GM19193 (cell line): ENCODE results near the gene CAP2.

Experiments
- POLR2A ChIP-seq: IDR thresholded peaks from 4 replicates; pipeline ENCODE4 v1.6.1; 2011; ENCODE audit not compliant: insufficient read depth, insufficient read length; ENCODE audit errors: extremely low read depth

CAP2 gene

GRCh38 chr6:17420368-17420767 is 27.0 kb downstream of the CAP2 start:
- no peak for TF ChIP-seq POLR2A

GRCh38 chr6:17421406-17421805 is 28.0 kb downstream of the CAP2 start:
- no peak for TF ChIP-seq POLR2A

DNA sequence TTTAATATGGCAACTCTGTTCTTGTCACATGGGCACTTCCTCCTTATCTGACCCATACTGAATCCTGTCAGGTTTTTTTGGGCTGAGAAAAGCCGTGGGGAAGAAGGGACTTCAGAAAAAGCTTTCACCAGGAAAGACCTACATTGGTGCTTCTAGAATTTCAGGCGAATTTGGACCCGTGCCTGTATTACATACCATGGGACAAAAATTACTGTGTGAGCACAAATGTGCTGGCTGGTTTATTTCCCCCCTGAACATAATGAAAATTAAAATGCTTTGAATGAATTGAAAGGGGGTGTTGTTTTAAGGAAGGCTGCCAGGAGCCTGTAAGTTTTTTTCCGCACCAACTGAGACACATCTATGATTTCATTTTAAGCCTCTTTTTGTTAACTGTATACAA is 29.6 kb downstream of the CAP2 start:
- no peak for TF ChIP-seq POLR2A

DNA sequence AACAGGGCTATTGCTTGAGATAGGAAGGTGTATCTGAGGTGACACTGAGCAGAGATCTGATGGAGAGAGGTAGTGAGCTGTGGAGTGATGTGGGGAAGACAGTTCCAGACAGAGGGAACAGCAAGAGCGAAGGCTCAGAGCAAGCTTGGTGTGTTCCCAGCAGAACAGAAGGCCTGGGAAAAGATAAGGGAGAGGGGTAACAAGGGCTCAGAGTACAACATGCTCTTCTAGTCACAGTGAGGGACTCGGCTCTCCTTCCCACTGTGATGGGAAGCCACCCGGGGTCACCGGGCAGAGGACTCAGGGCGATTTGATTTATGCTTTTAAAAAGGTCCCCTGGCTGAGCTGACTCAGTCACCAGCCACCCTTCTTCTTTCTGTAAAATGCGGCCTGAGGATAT is 33.7 kb downstream of the CAP2 start:
- TF ChIP-seq POLR2A: no peak

DNA sequence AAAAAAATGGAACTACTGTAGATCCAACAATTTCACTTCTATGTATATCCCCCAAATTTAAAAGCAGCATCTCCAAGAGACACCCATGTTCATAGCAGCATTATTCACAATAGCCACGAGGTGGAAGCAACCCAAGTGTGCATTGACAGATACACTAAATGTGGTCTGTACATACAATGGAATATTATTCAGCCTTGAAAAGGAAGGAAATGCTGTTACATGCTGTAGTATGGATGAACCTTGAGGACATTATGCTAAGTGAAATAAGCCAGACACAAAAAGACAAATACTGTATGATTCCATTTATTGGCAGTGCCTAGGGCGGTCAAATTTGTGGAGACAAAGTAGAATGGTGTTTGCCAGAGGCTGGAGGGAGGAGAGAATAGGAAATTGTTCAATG is 34.2 kb downstream of the CAP2 start:
- no peak for TF ChIP-seq POLR2A

DNA sequence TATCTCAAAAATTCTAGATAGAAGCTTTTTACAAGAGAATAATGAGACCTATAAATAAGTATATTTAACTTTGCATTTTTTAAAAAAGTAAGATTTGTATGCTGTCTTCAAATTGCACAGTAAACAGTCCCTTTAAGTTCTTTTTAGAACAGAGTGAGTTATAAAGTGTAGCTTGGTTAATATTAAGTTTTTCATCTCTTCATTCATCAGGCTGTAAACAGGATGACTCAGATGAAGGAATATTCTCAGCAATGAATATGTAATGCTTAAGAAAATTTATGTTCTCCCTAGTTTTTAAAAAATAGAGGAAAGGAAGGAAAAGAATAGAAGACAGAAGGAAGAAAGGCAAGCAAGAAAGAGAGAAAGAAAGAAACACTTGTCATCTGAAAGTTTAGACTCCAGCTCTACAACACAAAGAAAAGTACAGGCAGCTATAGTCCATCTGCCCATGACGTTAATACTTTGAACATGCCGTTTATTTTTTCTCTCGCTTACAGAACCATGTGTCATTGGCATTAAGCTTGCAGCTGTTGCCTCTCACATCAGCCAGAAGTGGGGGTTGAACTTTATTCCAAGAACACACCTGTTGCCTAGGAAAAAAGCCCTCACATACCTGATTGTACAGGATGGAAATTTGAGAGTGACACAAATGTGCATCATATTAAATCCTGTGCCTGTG is 36.1 kb downstream of the CAP2 start:
- TF ChIP-seq POLR2A: no peak

GRCh38 chr6:17431581-17431980 is 38.2 kb downstream of the CAP2 start:
- no peak for TF ChIP-seq POLR2A

DNA sequence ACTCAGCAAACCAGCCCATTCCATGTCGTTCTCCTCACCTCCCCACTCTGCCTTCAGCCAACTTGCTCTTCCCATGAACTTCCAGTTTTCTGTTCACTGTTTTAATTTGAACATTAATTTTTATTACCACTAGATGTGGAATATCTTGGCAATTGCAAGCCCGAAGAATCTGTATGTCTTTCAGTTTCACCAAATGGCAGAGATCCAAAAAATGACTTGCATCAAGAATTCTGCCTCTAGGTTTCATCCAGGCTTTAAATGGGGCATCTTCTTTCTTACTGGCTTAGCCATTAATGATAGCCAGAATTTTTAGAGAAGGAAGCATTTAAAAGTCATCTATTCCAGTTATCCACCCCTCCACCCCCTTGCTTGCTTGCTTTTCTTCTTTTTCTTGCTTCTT is 39.0 kb downstream of the CAP2 start:
- TF ChIP-seq POLR2A: no peak

GRCh38 chr6:17439243-17439993 is 46.0 kb downstream of the CAP2 start:
- no peak for TF ChIP-seq POLR2A

DNA sequence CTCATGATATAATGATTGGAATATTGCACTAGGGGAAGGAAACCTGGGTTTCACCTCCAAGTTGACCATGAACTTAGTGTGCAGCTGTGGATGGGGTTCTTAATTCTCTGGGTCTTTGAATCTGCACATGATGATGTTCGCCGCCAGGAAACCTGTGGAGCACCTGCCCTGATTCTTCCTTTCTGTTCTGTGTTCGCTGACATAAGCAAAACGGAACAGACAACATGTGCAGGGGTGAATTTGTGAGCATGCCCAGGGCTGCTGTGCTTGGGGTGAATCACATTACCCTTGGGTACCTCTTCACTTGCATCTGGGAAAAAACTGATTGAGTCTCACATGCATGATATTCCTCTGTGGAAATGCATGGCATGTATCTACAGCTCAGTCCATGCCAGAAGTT is 48.8 kb downstream of the CAP2 start:
- no peak for TF ChIP-seq POLR2A

GRCh38 chr6:17446713-17447112 is 53.3 kb downstream of the CAP2 start:
- TF ChIP-seq POLR2A: no peak

DNA sequence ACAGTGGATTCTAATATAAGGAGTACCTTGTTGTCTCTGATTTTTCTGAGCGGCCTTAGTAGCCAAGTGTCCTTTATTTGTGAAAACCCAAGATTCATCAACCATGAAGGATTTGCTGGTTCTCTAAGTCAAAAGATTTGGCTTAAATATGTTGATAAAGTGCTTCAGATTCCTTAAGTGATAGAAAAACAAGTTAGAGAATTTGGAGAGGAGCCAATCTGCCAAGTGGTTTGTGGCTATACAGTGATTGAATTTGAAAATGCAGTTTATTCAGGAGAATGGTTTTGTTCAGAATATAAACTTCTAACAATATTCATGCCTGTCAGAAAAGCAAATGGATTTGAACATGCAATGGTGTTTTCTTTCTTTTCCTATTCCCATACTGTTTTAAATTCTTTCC is 54.8 kb downstream of the CAP2 start:
- TF ChIP-seq POLR2A: no peak

- TF ChIP-seq POLR2A: no peak
Measured at GRCh38 chr6:17450397-17450796, 57.0 kb downstream of the CAP2 start.

- TF ChIP-seq POLR2A: no peak
Measured at GRCh38 chr6:17450832-17451231, 57.4 kb downstream of the CAP2 start.

DNA sequence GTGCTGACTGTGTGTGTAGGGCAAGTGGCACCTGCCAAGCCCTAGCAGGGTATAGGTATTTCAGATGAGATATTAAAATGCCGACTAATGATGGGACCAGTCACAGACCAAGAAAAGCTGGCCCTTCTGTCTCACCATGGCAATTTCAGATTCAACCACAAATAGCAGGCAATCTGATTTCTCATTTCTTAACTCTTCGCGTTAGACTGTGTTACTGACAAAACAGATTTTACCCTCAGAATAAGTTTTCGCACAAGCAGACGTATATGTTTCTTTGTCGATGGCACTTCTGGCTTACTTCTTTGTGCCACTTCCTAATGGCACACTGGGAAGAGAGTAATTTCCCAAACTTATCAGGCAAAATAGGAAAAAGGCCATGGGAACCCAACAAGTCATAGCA is 58.7 kb downstream of the CAP2 start:
- no peak for TF ChIP-seq POLR2A

GRCh38 chr6:17454316-17455005 is 61.1 kb downstream of the CAP2 start:
- TF ChIP-seq POLR2A: no peak

GRCh38 chr6:17455919-17456318 is 62.5 kb downstream of the CAP2 start:
- no peak for TF ChIP-seq POLR2A

GRCh38 chr6:17456711-17457110 is 63.3 kb downstream of the CAP2 start:
- no peak for TF ChIP-seq POLR2A
